ENCODE measurements around the gene TTC9B. TPM values are rescaled to one million over a fixed set of nuclear protein-coding genes. Genes with fewer than 3 reads are reported as not detected.

TTC9B gene
- total RNA-seq (2014; rRNA removed; shearing (Covaris generic)): not detected in 2 replicates

- H3K4me3 ChIP-seq (ENCODE audit: insufficient read depth, low read depth, low read length): peak within 1 kb of the TSS; percentile 30; the same call in 1 of the 2 replicates
- DNase-seq: peak; percentile 96
- peaks cover 24% of the 10 kb centered on the region for H3K27me3 ChIP-seq (ENCODE audit: control insufficient read depth, insufficient read depth, low read length)
- no peaks in the 10 kb centered on the region for H3K36me3 ChIP-seq (replicated peaks; ENCODE audit: control insufficient read depth, insufficient read depth, low read length)
These were observed at the start of gene TTC9B for GRCh38 chr19:40217934-40218890. TTC9B (minus strand) TSS chr19:40218384; CDS start chr19:40218381, 3 bp downstream.

- peaks cover 6% of the 10 kb centered on the region for H3K36me3 ChIP-seq (replicated peaks; ENCODE audit: control insufficient read depth, insufficient read depth, low read length)
- H3K4me3 ChIP-seq (ENCODE audit: insufficient read depth, low read depth, low read length): no peak overlapping the region
- no peaks in the 10 kb centered on the region for H3K27me3 ChIP-seq (ENCODE audit: control insufficient read depth, insufficient read depth, low read length)
- DNase-seq: peak; percentile 36
These were observed 49.4 kb upstream of the TTC9B start for GRCh38 chr19:40267601-40267997.

GRCh38 chr19:40266912-40267600, 48.9 kb upstream of the TTC9B start:
- Histone ChIP-seq H3K4me3 (ENCODE audit: insufficient read depth, low read depth, low read length) (no peak overlapping the region), H3K36me3 (replicated peaks; ENCODE audit: control insufficient read depth, insufficient read depth, low read length) (peaks cover 6% of the 10 kb centered on the region), H3K27me3 (ENCODE audit: control insufficient read depth, insufficient read depth, low read length) (no peaks in the 10 kb centered on the region)
- DNase-seq: peak; percentile 61

GRCh38 chr19:40266119-40266518, 47.9 kb upstream of the TTC9B start:
- no peak for DNase-seq
- no peak overlapping the region for H3K4me3 ChIP-seq (ENCODE audit: insufficient read depth, low read depth, low read length)
- H3K27me3 ChIP-seq (ENCODE audit: control insufficient read depth, insufficient read depth, low read length): no peaks in the 10 kb centered on the region
- H3K36me3 ChIP-seq (replicated peaks; ENCODE audit: control insufficient read depth, insufficient read depth, low read length): peaks cover 6% of the 10 kb centered on the region

GRCh38 chr19:40265763-40266099, 47.5 kb upstream of the TTC9B start:
- Histone ChIP-seq H3K36me3 (replicated peaks; ENCODE audit: control insufficient read depth, insufficient read depth, low read length) (peaks cover 6% of the 10 kb centered on the region), H3K27me3 (ENCODE audit: control insufficient read depth, insufficient read depth, low read length) (no peaks in the 10 kb centered on the region), H3K4me3 (ENCODE audit: insufficient read depth, low read depth, low read length) (no peak overlapping the region)
- DNase-seq: no peak

GRCh38 chr19:40265055-40265762, 47.0 kb upstream of the TTC9B start:
- H3K27me3 ChIP-seq (ENCODE audit: control insufficient read depth, insufficient read depth, low read length): no peaks in the 10 kb centered on the region
- peaks cover 6% of the 10 kb centered on the region for H3K36me3 ChIP-seq (replicated peaks; ENCODE audit: control insufficient read depth, insufficient read depth, low read length)
- H3K4me3 ChIP-seq (ENCODE audit: insufficient read depth, low read depth, low read length): no peak overlapping the region
- DNase-seq: no peak

- no peak for DNase-seq
- Histone ChIP-seq H3K36me3 (replicated peaks; ENCODE audit: control insufficient read depth, insufficient read depth, low read length) (peaks cover 6% of the 10 kb centered on the region), H3K4me3 (ENCODE audit: insufficient read depth, low read depth, low read length) (no peak overlapping the region), H3K27me3 (ENCODE audit: control insufficient read depth, insufficient read depth, low read length) (no peaks in the 10 kb centered on the region)
These were observed 46.3 kb upstream of the TTC9B start for GRCh38 chr19:40264314-40265054.

GRCh38 chr19:40263440-40264313, 45.5 kb upstream of the TTC9B start:
- Histone ChIP-seq H3K4me3 (ENCODE audit: insufficient read depth, low read depth, low read length) (no peak overlapping the region), H3K36me3 (replicated peaks; ENCODE audit: control insufficient read depth, insufficient read depth, low read length) (peaks cover 6% of the 10 kb centered on the region), H3K27me3 (ENCODE audit: control insufficient read depth, insufficient read depth, low read length) (no peaks in the 10 kb centered on the region)
- DNase-seq: no peak

- DNase-seq: no peak
- Histone ChIP-seq H3K4me3 (ENCODE audit: insufficient read depth, low read depth, low read length) (no peak overlapping the region), H3K27me3 (ENCODE audit: control insufficient read depth, insufficient read depth, low read length) (no peaks in the 10 kb centered on the region), H3K36me3 (replicated peaks; ENCODE audit: control insufficient read depth, insufficient read depth, low read length) (peaks cover 6% of the 10 kb centered on the region)
These were observed 44.2 kb upstream of the TTC9B start for GRCh38 chr19:40262422-40262821.

GRCh38 chr19:40261631-40262030, 43.4 kb upstream of the TTC9B start:
- no peak for DNase-seq
- H3K27me3 ChIP-seq (ENCODE audit: control insufficient read depth, insufficient read depth, low read length): no peaks in the 10 kb centered on the region
- peaks cover 10% of the 10 kb centered on the region for H3K36me3 ChIP-seq (replicated peaks; ENCODE audit: control insufficient read depth, insufficient read depth, low read length)
- H3K4me3 ChIP-seq (ENCODE audit: insufficient read depth, low read depth, low read length): no peak overlapping the region

GRCh38 chr19:40257096-40257517, 38.9 kb upstream of the TTC9B start:
- H3K27me3 ChIP-seq (ENCODE audit: control insufficient read depth, insufficient read depth, low read length): no peaks in the 10 kb centered on the region
- peaks cover 19% of the 10 kb centered on the region for H3K36me3 ChIP-seq (replicated peaks; ENCODE audit: control insufficient read depth, insufficient read depth, low read length)
- DNase-seq: no peak
- no peak overlapping the region for H3K4me3 ChIP-seq (ENCODE audit: insufficient read depth, low read depth, low read length)

- DNase-seq: no peak
- Histone ChIP-seq H3K27me3 (ENCODE audit: control insufficient read depth, insufficient read depth, low read length) (no peaks in the 10 kb centered on the region), H3K4me3 (ENCODE audit: insufficient read depth, low read depth, low read length) (no peak overlapping the region), H3K36me3 (replicated peaks; ENCODE audit: control insufficient read depth, insufficient read depth, low read length) (peaks cover 19% of the 10 kb centered on the region)
These were observed 38.3 kb upstream of the TTC9B start for GRCh38 chr19:40256512-40256911.

- no peak overlapping the region for H3K4me3 ChIP-seq (ENCODE audit: insufficient read depth, low read depth, low read length)
- H3K36me3 ChIP-seq (replicated peaks; ENCODE audit: control insufficient read depth, insufficient read depth, low read length): peaks cover 19% of the 10 kb centered on the region
- H3K27me3 ChIP-seq (ENCODE audit: control insufficient read depth, insufficient read depth, low read length): no peaks in the 10 kb centered on the region
- no peak for DNase-seq
These were observed 37.5 kb upstream of the TTC9B start for GRCh38 chr19:40255619-40256166.
